Lower leg skin (tissue), 3 donors: ENCODE measurements around the gene SH3RF3.

Experiments
- CTCF ChIP-seq, 3 donors: fragments of 450-650 bp; IDR thresholded peaks; one replicate each; pipeline ENCODE4 v1.5.1; 2016; ENCODE audit warnings: antibody characterized with exemption in 3 of 3, mild to moderate bottlenecking in 3 of 3, moderate library complexity in 2 of 3
- POLR2A ChIP-seq, 2 donors: fragments of 450-650 bp; IDR thresholded peaks; one replicate each; pipeline ENCODE4 v1.6.1; 2016 to 2017; ENCODE audit warnings: antibody characterized with exemption in 2 of 2, mild to moderate bottlenecking in 1 of 2, moderate library complexity in 1 of 2

- TF ChIP-seq CTCF (IDR thresholded peaks at IDR 0.05) (no peak), POLR2A (IDR thresholded peaks at IDR 0.05) (no peak)
Observed at GRCh38 chr2:109392816-109393661, 264.0 kb downstream of the SH3RF3 start.
